Activated CD8-positive, alpha-beta memory T cell treated with anti-CD3 and anti-CD28 coated beads, Interleukin-2, amount 10 ng/mL, durations not matched to agents 7 days and 5 days (primary cell): Measurements from ENCODE around the gene PDIA5. TPM values are rescaled to one million over a fixed set of nuclear protein-coding genes. Genes with fewer than 3 reads are reported as not detected.

Experiments used
- ATAC-seq: fragments of 150-1000 bp; cut with Tn5 transposase; one replicate; pipeline ENCODE4 v1.10.0; 2021; ENCODE audit warnings: moderate library complexity
- CTCF ChIA-PET: fragments of 350-600 bp; sonication (Branson Sonifier 250); formaldehyde crosslinking; loops from one replicate; lab custom pipeline; 2021; ENCODE audit warnings: antibody characterized with exemption; lab: Charles Lee
- DNase-seq: peaks from one replicate; pipeline ENCODE4 v3.0.0-alpha.2; 2020
- H3K27ac Mint-ChIP-seq: one replicate; pipeline ENCODE4 v1.8.0; 2021; ENCODE audit warnings: mild to moderate bottlenecking, mixed read lengths
- H3K27me3 Mint-ChIP-seq: one replicate; pipeline ENCODE4 v1.8.0; 2021; ENCODE audit warnings: mixed read lengths
- H3K36me3 Mint-ChIP-seq: one replicate; pipeline ENCODE4 v1.8.0; 2021; ENCODE audit warnings: mild to moderate bottlenecking, mixed read lengths
- H3K4me1 Mint-ChIP-seq: one replicate; pipeline ENCODE4 v1.8.0; 2021; ENCODE audit warnings: mixed read lengths
- H3K4me3 Mint-ChIP-seq: one replicate; pipeline ENCODE4 v1.8.0; 2021; ENCODE audit warnings: mild to moderate bottlenecking, moderate library complexity, mixed read lengths
- H3K9me3 Mint-ChIP-seq: one replicate; pipeline ENCODE4 v1.8.0; 2022; ENCODE audit warnings: low read depth, mixed read lengths
- total RNA-seq, 2 experiments: library from RNA; stranded (reverse); gene quantifications; one replicate each; pipeline ENCODE4 v1.2.3, GENCODE V29; 2021

PDIA5 gene
- total RNA-seq, 2 experiments from 2014 or later, result 9.4 to 11.1 TPM

GRCh38 chr3:123094516-123095313, 27.9 kb downstream of the PDIA5 start:
- CTCF ChIA-PET, result no interaction called here
- peaks cover 1% of the 10 kb centered on the region for H3K36me3 Mint-ChIP-seq

GRCh38 chr3:123096126-123096525, 29.3 kb downstream of the PDIA5 start:
- ATAC-seq, result no peak
- Mint-ChIP-seq H3K27me3 (no peaks in the 10 kb centered on the region), H3K36me3 (peaks cover 1% of the 10 kb centered on the region), H3K9me3 (no peaks in the 10 kb centered on the region), H3K4me3 (no peak overlapping the region), H3K4me1 (peaks cover under 1% of the 10 kb centered on the region), H3K27ac (no peak overlapping the region)
- DNase-seq, result no peak
- CTCF ChIA-PET, result no interaction called here

More at GRCh38 chr3:123094516-123095313, 27.9 kb downstream of the PDIA5 start:
- Mint-ChIP-seq H3K4me3 (no peak overlapping the region), H3K27me3 (no peaks in the 10 kb centered on the region), H3K9me3 (no peaks in the 10 kb centered on the region), H3K27ac (no peak overlapping the region), H3K4me1 (peaks cover 8% of the 10 kb centered on the region)
- DNase-seq (no peak), ATAC-seq (no peak)

DNA sequence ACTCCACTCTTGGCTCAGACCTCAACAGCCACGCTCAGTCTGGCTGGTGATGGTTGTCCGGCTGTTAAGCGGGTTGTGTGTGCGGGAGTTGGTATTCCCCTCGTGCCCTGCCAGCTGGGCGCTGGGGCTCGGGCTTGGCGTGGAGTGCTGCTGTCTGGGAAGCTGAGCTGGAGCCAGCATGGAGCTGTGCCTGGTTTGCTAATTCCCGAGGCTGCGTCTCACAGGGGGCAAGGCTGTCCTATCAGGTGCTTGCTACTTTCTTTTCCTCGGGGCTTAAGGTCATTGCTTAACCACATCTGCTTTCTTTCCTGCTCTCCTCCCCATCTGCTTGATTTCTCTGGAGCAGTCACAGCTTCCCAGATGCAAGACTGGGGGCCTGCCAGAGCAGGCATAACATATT, 29.9 kb downstream of the PDIA5 start:
- Mint-ChIP-seq H3K27ac (no peak overlapping the region), H3K4me3 (no peak overlapping the region), H3K9me3 (no peaks in the 10 kb centered on the region), H3K36me3 (peaks cover 1% of the 10 kb centered on the region), H3K27me3 (no peaks in the 10 kb centered on the region), H3K4me1 (no peaks in the 10 kb centered on the region)
- ATAC-seq, result no peak
- no peak for DNase-seq
- CTCF ChIA-PET, result no interaction called here

GRCh38 chr3:123098426-123099330, 31.9 kb downstream of the PDIA5 start:
- DNase-seq (no peak), ATAC-seq (no peak)
- no peaks in the 10 kb centered on the region for H3K27me3 Mint-ChIP-seq
- H3K36me3 Mint-ChIP-seq, result peaks cover 2% of the 10 kb centered on the region
- H3K4me3 Mint-ChIP-seq, result no peak overlapping the region
- H3K4me1 Mint-ChIP-seq, result no peaks in the 10 kb centered on the region
- CTCF ChIA-PET, result no interaction called here
- H3K9me3 Mint-ChIP-seq, result no peaks in the 10 kb centered on the region
- H3K27ac Mint-ChIP-seq, result no peak overlapping the region

- Mint-ChIP-seq H3K36me3 (peaks cover 2% of the 10 kb centered on the region), H3K4me1 (no peaks in the 10 kb centered on the region), H3K9me3 (no peaks in the 10 kb centered on the region), H3K4me3 (no peak overlapping the region), H3K27ac (no peak overlapping the region), H3K27me3 (no peaks in the 10 kb centered on the region)
- CTCF ChIA-PET, result no interaction called here
- ATAC-seq (no peak), DNase-seq (no peak)
Observed at GRCh38 chr3:123099331-123100192, 32.7 kb downstream of the PDIA5 start.

GRCh38 chr3:123100193-123100776, 33.5 kb downstream of the PDIA5 start:
- ATAC-seq, result no peak
- CTCF ChIA-PET, result no interaction called here
- Mint-ChIP-seq H3K27ac (no peak overlapping the region), H3K4me3 (no peak overlapping the region), H3K4me1 (no peaks in the 10 kb centered on the region), H3K27me3 (no peaks in the 10 kb centered on the region), H3K36me3 (peaks cover 2% of the 10 kb centered on the region), H3K9me3 (no peaks in the 10 kb centered on the region)
- DNase-seq, result no peak

GRCh38 chr3:123102249-123102648, 35.4 kb downstream of the PDIA5 start:
- Mint-ChIP-seq H3K27ac (no peak overlapping the region), H3K9me3 (no peaks in the 10 kb centered on the region), H3K36me3 (peaks cover 2% of the 10 kb centered on the region), H3K4me3 (no peak overlapping the region), H3K4me1 (no peaks in the 10 kb centered on the region), H3K27me3 (no peaks in the 10 kb centered on the region)
- CTCF ChIA-PET, result no interaction called here
- ATAC-seq (no peak), DNase-seq (no peak)

- no peaks in the 10 kb centered on the region for H3K27me3 Mint-ChIP-seq
- CTCF ChIA-PET, result no interaction called here
Observed at GRCh38 chr3:123102826-123103225, 36.0 kb downstream of the PDIA5 start.

DNA sequence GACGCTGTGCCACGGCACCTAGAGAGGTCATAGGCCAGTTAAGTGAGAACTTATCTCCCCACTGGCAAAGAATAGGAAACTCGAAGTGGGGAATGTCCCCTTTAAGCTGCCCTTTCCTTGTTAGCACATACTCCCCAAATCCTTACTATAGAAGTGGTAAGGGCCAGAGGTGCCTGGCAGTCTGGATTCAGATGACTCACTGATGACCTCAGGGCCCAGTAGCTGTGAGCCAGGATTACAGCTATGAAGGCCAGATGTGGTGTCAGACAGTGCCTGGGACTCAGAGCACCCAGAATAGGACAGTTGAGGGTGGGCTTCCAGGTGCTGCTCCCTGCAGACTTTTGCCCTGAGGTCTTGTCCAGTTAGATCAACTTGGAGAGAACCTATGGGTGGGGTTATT, 37.7 kb downstream of the PDIA5 start:
- peaks cover 2% of the 10 kb centered on the region for H3K36me3 Mint-ChIP-seq
- ATAC-seq (no peak), DNase-seq (no peak)
- no peak overlapping the region for H3K4me3 Mint-ChIP-seq
- no peaks in the 10 kb centered on the region for H3K4me1 Mint-ChIP-seq
- no peak overlapping the region for H3K27ac Mint-ChIP-seq
- CTCF ChIA-PET, result interaction anchor here (0.9 kb wide), 1 partner anchor 18 kb away, joined by 3 read pairs; no protein-coding TSS in a partner anchor
- H3K9me3 Mint-ChIP-seq, result no peaks in the 10 kb centered on the region
- no peaks in the 10 kb centered on the region for H3K27me3 Mint-ChIP-seq

More at GRCh38 chr3:123102826-123103225, 36.0 kb downstream of the PDIA5 start:
- DNase-seq, result no peak
- Mint-ChIP-seq H3K4me1 (no peaks in the 10 kb centered on the region), H3K27ac (no peak overlapping the region), H3K36me3 (peaks cover 2% of the 10 kb centered on the region), H3K4me3 (no peak overlapping the region), H3K9me3 (no peaks in the 10 kb centered on the region)
- ATAC-seq, result no peak

DNA sequence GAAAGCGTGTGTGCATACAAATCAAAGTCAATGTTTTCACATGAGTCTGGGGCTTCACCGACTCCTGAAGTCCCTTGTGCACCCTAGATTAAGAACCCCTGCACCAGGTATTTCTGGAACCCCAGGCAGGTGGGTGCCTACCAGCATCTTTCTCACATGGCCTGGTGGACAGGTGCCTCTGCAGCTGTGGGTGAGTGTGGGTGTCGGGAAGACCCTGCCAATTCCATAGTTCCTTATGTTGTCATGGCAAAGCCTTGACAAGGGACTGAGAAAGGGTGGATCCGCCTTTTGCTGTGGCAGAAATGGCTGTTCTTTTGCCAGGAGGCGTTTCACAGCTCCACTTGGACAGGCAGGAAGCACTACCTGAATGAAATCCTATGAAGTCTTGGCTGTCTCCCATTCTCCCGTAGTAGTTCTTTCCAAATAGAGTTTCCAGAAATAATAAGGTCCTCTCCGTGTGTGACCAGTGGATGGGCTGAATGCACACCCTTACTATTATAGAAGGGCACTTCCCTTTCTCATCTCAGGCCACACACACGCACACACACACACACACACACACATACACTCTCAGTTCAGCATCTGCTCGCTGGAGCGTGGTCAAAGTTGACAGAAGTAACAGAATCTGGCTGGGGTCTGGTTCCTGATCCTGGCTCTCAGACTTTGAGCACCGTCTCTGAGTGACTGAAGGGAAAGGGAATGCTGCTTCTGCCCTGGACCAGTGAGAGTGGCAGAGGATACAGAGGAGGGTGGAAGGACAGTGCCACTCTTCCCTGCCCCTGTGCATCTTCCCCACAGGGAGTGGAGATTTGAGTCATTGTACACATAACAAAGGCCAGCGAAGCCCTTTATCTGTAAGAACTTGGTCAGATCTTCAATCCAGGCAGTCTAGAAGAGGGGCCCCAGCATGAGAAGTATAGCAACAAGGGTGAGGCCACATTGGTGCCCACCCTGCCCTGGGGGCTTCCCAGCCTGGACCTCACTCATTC, 38.7 kb downstream of the PDIA5 start:
- Mint-ChIP-seq H3K4me3 (no peak overlapping the region), H3K36me3 (peaks cover 2% of the 10 kb centered on the region), H3K9me3 (no peaks in the 10 kb centered on the region), H3K27ac (no peak overlapping the region), H3K4me1 (no peaks in the 10 kb centered on the region), H3K27me3 (no peaks in the 10 kb centered on the region)
- DNase-seq, result no peak
- ATAC-seq, result no peak
- CTCF ChIA-PET, result no interaction called here

DNA sequence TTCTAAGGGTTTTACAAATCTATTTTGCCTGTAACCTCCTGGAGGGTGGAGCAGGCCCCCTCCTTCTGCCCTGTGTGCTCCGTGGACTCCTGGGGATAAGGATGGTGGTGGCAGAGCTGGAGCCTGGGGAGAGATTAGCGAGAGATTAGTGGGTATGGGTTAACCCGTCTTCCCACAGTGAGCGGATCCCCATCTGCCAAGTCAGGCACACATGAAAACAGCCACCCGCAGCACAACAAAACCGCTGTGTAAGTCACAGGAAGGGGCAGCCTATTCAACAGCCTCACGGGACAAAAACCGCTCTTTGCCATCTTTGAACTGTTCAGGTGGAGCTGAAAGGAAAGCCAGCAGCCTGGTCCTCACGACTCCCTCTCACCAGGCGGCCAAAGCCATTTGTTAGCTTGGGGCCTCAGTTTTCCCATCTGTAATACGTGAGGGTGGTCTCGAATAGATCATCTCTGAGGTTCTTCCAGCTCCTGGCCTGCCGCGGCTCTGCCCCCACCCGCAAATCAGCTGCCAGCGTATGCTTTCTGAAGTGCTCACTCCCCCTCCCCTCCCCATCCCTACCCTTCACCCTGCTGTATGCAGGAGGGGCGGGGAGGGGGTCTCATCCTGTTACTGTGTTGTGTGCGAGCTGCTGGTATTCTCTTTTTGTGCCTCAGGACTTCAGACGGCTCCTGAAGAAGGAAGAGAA, 43.6 kb downstream of the PDIA5 start:
- DNase-seq, result no peak
- Mint-ChIP-seq H3K9me3 (no peaks in the 10 kb centered on the region), H3K27ac (no peak overlapping the region), H3K4me1 (peaks cover 13% of the 10 kb centered on the region), H3K27me3 (no peaks in the 10 kb centered on the region), H3K36me3 (no peaks in the 10 kb centered on the region), H3K4me3 (no peak overlapping the region)
- CTCF ChIA-PET, result no interaction called here
- ATAC-seq, result no peak
